Activated B cell treated with CpG ODN at 0.5 μM for 24 hours (primary cell): ENCODE results near the gene MOB2. TPM values are rescaled to one million over a fixed set of nuclear protein-coding genes. Genes with fewer than 3 reads are reported as not detected.

Source experiments
- ATAC-seq: fragments of 200-7000 bp; cut with Tn5 transposase; one replicate; pipeline ENCODE4 v1.10.0; 2021; ENCODE audit warnings: low read depth, mild to moderate bottlenecking, moderate library complexity
- CTCF ChIA-PET: fragments of 350-600 bp; sonication (Branson Sonifier 250); formaldehyde crosslinking; loops from one replicate; lab custom pipeline; 2021; ENCODE audit warnings: antibody characterized with exemption; lab: Charles Lee
- POLR2A ChIA-PET: fragments of 350-600 bp; sonication (Branson Sonifier 250); formaldehyde crosslinking; loops from one replicate; lab custom pipeline; 2021; ENCODE audit warnings: antibody characterized with exemption; lab: Charles Lee
- DNase-seq: peaks from one replicate; pipeline ENCODE4 v3.0.0; 2022
- H3K27ac Mint-ChIP-seq: one replicate; pipeline ENCODE4 v1.8.0; 2020; ENCODE audit warnings: mixed read lengths
- H3K27me3 Mint-ChIP-seq: one replicate; pipeline ENCODE4 v1.8.0; 2021; ENCODE audit warnings: mixed read lengths
- H3K36me3 Mint-ChIP-seq: one replicate; pipeline ENCODE4 v1.8.0; 2021; ENCODE audit warnings: low read depth, mixed read lengths
- H3K4me1 Mint-ChIP-seq: one replicate; pipeline ENCODE4 v1.8.0; 2021; ENCODE audit warnings: mixed read lengths
- H3K4me3 Mint-ChIP-seq: one replicate; pipeline ENCODE4 v1.8.0; 2020; ENCODE audit warnings: mild to moderate bottlenecking, mixed read lengths
- H3K9me3 Mint-ChIP-seq: one replicate; pipeline ENCODE4 v1.8.0; 2020; ENCODE audit warnings: mixed read lengths
- intact Hi-C: fragments of 100-400 bp; cut with micrococcal nuclease; formaldehyde crosslinking; loops from one replicate; pipeline ENCODE4 v1.15.1; 2024
- total RNA-seq: library from RNA; stranded (reverse); gene quantifications from 2 replicates; pipeline ENCODE4 v1.2.3, GENCODE V29; 2022
- TF ChIP-seq, protein P1 (sequence below): fragments of 200-600 bp; IDR thresholded peaks from one replicate; pipeline ENCODE4 v1.8.0; 2022; ENCODE audit warnings: antibody characterized with exemption, mild to moderate bottlenecking

Gene MOB2
- total RNA-seq, 1 donor from 2014 or later: 29.5 TPM

DNA sequence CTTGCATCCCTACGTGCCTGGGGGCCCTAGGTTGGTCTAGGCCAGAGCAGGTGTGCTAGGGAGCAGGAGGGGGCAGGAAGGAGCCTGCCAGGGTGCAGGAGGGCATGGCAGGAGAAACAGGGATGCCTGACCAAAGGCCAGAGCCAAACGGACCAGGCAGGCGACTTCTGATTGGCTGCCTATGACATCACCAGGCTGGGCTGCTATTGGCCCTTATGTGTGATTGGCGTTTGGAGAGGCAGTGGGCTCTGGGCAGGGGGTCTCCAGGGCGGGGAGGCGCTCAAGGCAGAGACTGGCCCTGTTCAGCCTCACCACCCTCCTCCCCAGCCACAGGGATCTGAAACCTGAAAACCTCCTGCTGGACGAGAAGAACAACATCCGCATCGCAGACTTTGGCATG, 44.4 kb downstream of the MOB2 start:
- POLR2A ChIA-PET: no interaction called here
- intact Hi-C loops: no loop called here
- no peak overlapping the region for H3K4me3 Mint-ChIP-seq
- no peak for ATAC-seq
- CTCF ChIA-PET: no interaction called here
- DNase-seq: no peak
- H3K9me3 Mint-ChIP-seq: no peaks in the 10 kb centered on the region
- H3K27ac Mint-ChIP-seq: no peak overlapping the region
- no peaks in the 10 kb centered on the region for H3K27me3 Mint-ChIP-seq
- H3K36me3 Mint-ChIP-seq: no peaks in the 10 kb centered on the region
- TF ChIP-seq, protein P1, sequence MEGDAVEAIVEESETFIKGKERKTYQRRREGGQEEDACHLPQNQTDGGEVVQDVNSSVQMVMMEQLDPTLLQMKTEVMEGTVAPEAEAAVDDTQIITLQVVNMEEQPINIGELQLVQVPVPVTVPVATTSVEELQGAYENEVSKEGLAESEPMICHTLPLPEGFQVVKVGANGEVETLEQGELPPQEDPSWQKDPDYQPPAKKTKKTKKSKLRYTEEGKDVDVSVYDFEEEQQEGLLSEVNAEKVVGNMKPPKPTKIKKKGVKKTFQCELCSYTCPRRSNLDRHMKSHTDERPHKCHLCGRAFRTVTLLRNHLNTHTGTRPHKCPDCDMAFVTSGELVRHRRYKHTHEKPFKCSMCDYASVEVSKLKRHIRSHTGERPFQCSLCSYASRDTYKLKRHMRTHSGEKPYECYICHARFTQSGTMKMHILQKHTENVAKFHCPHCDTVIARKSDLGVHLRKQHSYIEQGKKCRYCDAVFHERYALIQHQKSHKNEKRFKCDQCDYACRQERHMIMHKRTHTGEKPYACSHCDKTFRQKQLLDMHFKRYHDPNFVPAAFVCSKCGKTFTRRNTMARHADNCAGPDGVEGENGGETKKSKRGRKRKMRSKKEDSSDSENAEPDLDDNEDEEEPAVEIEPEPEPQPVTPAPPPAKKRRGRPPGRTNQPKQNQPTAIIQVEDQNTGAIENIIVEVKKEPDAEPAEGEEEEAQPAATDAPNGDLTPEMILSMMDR: no peak
- no peaks in the 10 kb centered on the region for H3K4me1 Mint-ChIP-seq

GRCh38 chr11:1440496-1440895, 46.1 kb downstream of the MOB2 start:
- Mint-ChIP-seq H3K27me3 (no peaks in the 10 kb centered on the region), H3K4me3 (no peak overlapping the region), H3K27ac (no peak overlapping the region), H3K36me3 (no peaks in the 10 kb centered on the region), H3K9me3 (no peaks in the 10 kb centered on the region), H3K4me1 (no peaks in the 10 kb centered on the region)
- ChIA-PET CTCF (no interaction called here), POLR2A (no interaction called here)
- ATAC-seq (no peak), DNase-seq (no peak)
- TF ChIP-seq, protein P1: no peak
- intact Hi-C loops: no loop called here

GRCh38 chr11:1440066-1440465, 46.5 kb downstream of the MOB2 start:
- Mint-ChIP-seq H3K27ac (no peak overlapping the region), H3K36me3 (no peaks in the 10 kb centered on the region), H3K27me3 (no peaks in the 10 kb centered on the region), H3K4me1 (no peaks in the 10 kb centered on the region), H3K9me3 (no peaks in the 10 kb centered on the region), H3K4me3 (no peak overlapping the region)
- TF ChIP-seq, protein P1: no peak
- ATAC-seq (no peak), DNase-seq (no peak)
- ChIA-PET POLR2A (no interaction called here), CTCF (no interaction called here)
- intact Hi-C loops: no loop called here

- TF ChIP-seq, protein P1: no peak
- no peaks in the 10 kb centered on the region for H3K4me1 Mint-ChIP-seq
- no peaks in the 10 kb centered on the region for H3K27me3 Mint-ChIP-seq
- H3K27ac Mint-ChIP-seq: no peak overlapping the region
- H3K9me3 Mint-ChIP-seq: no peaks in the 10 kb centered on the region
- no peak for ATAC-seq
- no peaks in the 10 kb centered on the region for H3K36me3 Mint-ChIP-seq
- POLR2A ChIA-PET: no interaction called here
- no peak for DNase-seq
- intact Hi-C loops: no loop called here
- H3K4me3 Mint-ChIP-seq: no peak overlapping the region
- CTCF ChIA-PET: no interaction called here
These were observed 47.2 kb downstream of the MOB2 start for GRCh38 chr11:1439341-1439740.

- no peak overlapping the region for H3K4me3 Mint-ChIP-seq
These were observed 47.6 kb downstream of the MOB2 start for GRCh38 chr11:1438967-1439330.

More at GRCh38 chr11:1438967-1439330, 47.6 kb downstream of the MOB2 start:
- TF ChIP-seq, protein P1: no peak
- no peak for ATAC-seq
- ChIA-PET POLR2A (no interaction called here), CTCF (no interaction called here)
- Mint-ChIP-seq H3K27me3 (no peaks in the 10 kb centered on the region), H3K27ac (no peak overlapping the region), H3K4me1 (no peaks in the 10 kb centered on the region), H3K36me3 (no peaks in the 10 kb centered on the region), H3K9me3 (no peaks in the 10 kb centered on the region)
- DNase-seq: no peak
- intact Hi-C loops: no loop called here
